Measurements from ENCODE around the gene ADAMTSL1.

- no peak for TF ChIP-seq CTCF (IDR thresholded peaks at IDR 0.05)
- no peak for TF ChIP-seq POLR2A (IDR thresholded peaks at IDR 0.05)
These were observed 188.4 kb downstream of the ADAMTSL1 start for GRCh38 chr9:18662320-18662719.
